Measurements from ENCODE around the gene ZCCHC17. TPM values are rescaled to one million over a fixed set of nuclear protein-coding genes. Genes with fewer than 3 reads are reported as not detected.

The ZCCHC17 gene
- total RNA-seq, 2 experiments from 2014 or later = 30.1 to 33.8 TPM

DNA sequence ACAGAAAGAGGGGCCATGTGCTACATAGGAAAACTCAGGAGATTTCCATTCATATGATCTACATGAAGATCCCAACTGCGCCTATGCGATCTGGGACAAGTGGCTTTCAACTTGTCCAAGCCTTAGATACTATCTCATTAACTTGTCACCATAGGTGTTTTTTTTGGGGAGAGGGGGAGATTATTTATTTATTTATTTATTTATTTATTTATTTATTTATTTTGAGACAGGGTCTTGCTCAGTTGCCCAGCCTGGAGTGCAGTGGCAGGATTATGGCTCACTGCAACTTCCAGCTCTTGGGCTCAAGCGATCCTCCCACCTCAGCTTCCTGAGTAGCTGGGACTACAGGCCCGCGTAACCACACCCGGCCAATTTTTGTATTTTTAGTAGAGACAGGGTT lies 64.8 kb downstream of the ZCCHC17 start:
- ChIA-PET POLR2A (no interaction called here), CTCF (ENCODE audit: unreplicated experiment) (no interaction called here)
- intact Hi-C loops (cut with micrococcal nuclease; ENCODE audit: unreplicated experiment) = no loop called here
- Histone ChIP-seq H3K9me2 (ENCODE audit: insufficient read depth, low read length) (no peaks in the 10 kb centered on the region), H3K36me3 (ENCODE audit: insufficient read depth, low read length) (peaks cover 38% of the 10 kb centered on the region; the same call in 1 of the 2 replicates), H3K4me2 (ENCODE audit: low read length) (no peak overlapping the region), H3K4me1 (ENCODE audit: insufficient read depth, low read length, poor library complexity, severe bottlenecking) (no peaks in the 10 kb centered on the region), H3K79me2 (ENCODE audit: insufficient read depth, low read depth, low read length) (no peaks in the 10 kb centered on the region), H4K20me1 (ENCODE audit: insufficient read depth, low read length) (no peaks in the 10 kb centered on the region), H3K4me3 (ENCODE audit: low read depth, low read length, poor library complexity, severe bottlenecking) (no peak overlapping the region), H3K9me3 (ENCODE audit: low read length) (no peaks in the 10 kb centered on the region), H2AFZ (ENCODE audit: low read length) (no peak overlapping the region), H3K27ac (ENCODE audit: low read depth, low read length, poor library complexity, severe bottlenecking) (no peak overlapping the region)
- no peak for TF ChIP-seq EZH2phosphoT487 (IDR thresholded peaks at IDR 0.05; ENCODE audit: borderline replicate concordance, low read depth, low read length)
- TF ChIP-seq, protein P1, sequence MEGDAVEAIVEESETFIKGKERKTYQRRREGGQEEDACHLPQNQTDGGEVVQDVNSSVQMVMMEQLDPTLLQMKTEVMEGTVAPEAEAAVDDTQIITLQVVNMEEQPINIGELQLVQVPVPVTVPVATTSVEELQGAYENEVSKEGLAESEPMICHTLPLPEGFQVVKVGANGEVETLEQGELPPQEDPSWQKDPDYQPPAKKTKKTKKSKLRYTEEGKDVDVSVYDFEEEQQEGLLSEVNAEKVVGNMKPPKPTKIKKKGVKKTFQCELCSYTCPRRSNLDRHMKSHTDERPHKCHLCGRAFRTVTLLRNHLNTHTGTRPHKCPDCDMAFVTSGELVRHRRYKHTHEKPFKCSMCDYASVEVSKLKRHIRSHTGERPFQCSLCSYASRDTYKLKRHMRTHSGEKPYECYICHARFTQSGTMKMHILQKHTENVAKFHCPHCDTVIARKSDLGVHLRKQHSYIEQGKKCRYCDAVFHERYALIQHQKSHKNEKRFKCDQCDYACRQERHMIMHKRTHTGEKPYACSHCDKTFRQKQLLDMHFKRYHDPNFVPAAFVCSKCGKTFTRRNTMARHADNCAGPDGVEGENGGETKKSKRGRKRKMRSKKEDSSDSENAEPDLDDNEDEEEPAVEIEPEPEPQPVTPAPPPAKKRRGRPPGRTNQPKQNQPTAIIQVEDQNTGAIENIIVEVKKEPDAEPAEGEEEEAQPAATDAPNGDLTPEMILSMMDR (conservative IDR thresholded peaks at IDR 0.05; ENCODE audit: low read length) = no peak
- no TSS peak for BruUV-seq (replicated peaks)
- no peak for DNase-seq (ENCODE audit: low spot score)

DNA sequence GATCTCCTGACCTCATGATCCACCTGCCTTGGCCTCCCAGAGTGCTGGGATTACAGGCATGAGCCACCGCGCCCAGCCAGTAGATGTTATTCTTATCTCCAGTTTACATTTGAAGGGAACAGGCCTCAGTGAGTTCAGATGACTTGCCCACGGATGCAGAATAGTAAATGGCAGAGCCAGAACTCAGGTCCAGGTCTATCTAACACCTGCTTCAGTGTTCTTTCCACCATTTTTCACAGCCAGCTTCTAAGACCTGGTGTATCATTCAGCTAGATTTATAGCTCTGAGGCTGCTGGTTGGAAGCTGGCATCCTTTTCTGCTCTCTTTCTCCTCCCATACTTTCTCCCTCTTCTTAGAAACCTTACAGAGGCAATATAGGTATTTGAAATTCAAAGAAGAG lies 65.2 kb downstream of the ZCCHC17 start:
- H3K79me2 ChIP-seq (ENCODE audit: insufficient read depth, low read depth, low read length) = no peaks in the 10 kb centered on the region
- POLR2A ChIA-PET = interaction anchor here (0.5 kb wide), 1 partner anchor 131 kb away, joined by 3 read pairs; no protein-coding TSS in a partner anchor
- no peak overlapping the region for H3K27ac ChIP-seq (ENCODE audit: low read depth, low read length, poor library complexity, severe bottlenecking)
- H3K4me3 ChIP-seq (ENCODE audit: low read depth, low read length, poor library complexity, severe bottlenecking) = no peak overlapping the region
- BruUV-seq (replicated peaks) = no TSS peak
- H3K4me2 ChIP-seq (ENCODE audit: low read length) = no peak overlapping the region
- TF ChIP-seq, protein P1 (conservative IDR thresholded peaks at IDR 0.05; ENCODE audit: low read length) = no peak
- no peak for TF ChIP-seq EZH2phosphoT487 (IDR thresholded peaks at IDR 0.05; ENCODE audit: borderline replicate concordance, low read depth, low read length)
- H3K36me3 ChIP-seq (ENCODE audit: insufficient read depth, low read length) = peaks cover 36% of the 10 kb centered on the region; the same call in 1 of the 2 replicates
- intact Hi-C loops (cut with micrococcal nuclease; ENCODE audit: unreplicated experiment) = no loop called here
- no peak for DNase-seq (ENCODE audit: low spot score)
- no peaks in the 10 kb centered on the region for H3K9me3 ChIP-seq (ENCODE audit: low read length)
- CTCF ChIA-PET (ENCODE audit: unreplicated experiment) = no interaction called here
- no peaks in the 10 kb centered on the region for H4K20me1 ChIP-seq (ENCODE audit: insufficient read depth, low read length)
- H2AFZ ChIP-seq (ENCODE audit: low read length) = no peak overlapping the region
- H3K9me2 ChIP-seq (ENCODE audit: insufficient read depth, low read length) = no peaks in the 10 kb centered on the region
- H3K4me1 ChIP-seq (ENCODE audit: insufficient read depth, low read length, poor library complexity, severe bottlenecking) = no peaks in the 10 kb centered on the region

DNA sequence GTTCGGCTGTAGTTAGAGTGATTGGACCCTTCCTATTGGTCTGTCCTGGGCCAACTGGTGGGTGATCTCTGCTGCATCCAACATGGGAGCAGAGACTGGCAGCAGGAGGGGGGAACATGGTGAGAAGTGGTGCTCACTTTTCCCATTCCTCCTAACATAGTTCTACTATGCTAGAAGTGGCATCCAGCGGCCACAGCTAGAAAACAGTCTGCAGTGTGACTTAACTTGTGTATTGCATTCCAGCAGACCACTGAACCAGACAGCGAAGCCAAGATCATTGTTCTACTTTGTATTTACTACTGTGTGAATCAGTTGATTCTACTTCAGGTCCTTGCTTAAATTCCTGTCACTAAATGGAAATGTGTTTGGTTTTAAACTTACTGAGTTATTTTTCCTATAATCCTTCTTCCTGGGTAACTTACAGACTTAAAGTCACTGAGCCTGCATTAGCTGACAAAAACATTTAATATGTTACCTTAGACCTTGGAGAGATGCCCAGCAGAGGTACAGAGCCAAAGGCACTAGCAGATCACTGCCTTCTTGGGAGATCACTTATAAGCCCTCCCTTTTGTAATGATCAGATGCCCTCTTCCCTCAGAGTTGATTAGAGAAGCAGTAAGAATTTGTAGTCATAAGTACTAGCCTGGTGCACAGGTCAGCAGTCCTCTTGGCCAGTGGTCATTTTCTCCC lies 67.9 kb downstream of the ZCCHC17 start:
- Histone ChIP-seq H3K4me1 (ENCODE audit: insufficient read depth, low read length, poor library complexity, severe bottlenecking) (no peaks in the 10 kb centered on the region), H3K4me3 (ENCODE audit: low read depth, low read length, poor library complexity, severe bottlenecking) (no peak overlapping the region), H3K27ac (ENCODE audit: low read depth, low read length, poor library complexity, severe bottlenecking) (no peak overlapping the region), H3K79me2 (ENCODE audit: insufficient read depth, low read depth, low read length) (no peaks in the 10 kb centered on the region), H3K4me2 (ENCODE audit: low read length) (no peak overlapping the region), H4K20me1 (ENCODE audit: insufficient read depth, low read length) (no peaks in the 10 kb centered on the region), H3K9me3 (ENCODE audit: low read length) (no peaks in the 10 kb centered on the region), H3K36me3 (ENCODE audit: insufficient read depth, low read length) (peaks cover 33% of the 10 kb centered on the region; the same call in 1 of the 2 replicates), H2AFZ (ENCODE audit: low read length) (no peak overlapping the region), H3K9me2 (ENCODE audit: insufficient read depth, low read length) (no peaks in the 10 kb centered on the region)
- intact Hi-C loops (cut with micrococcal nuclease; ENCODE audit: unreplicated experiment) = no loop called here
- no peak for TF ChIP-seq EZH2phosphoT487 (IDR thresholded peaks at IDR 0.05; ENCODE audit: borderline replicate concordance, low read depth, low read length)
- TF ChIP-seq, protein P1 (conservative IDR thresholded peaks at IDR 0.05; ENCODE audit: low read length) = no peak
- no peak for DNase-seq (ENCODE audit: low spot score)
- ChIA-PET POLR2A (no interaction called here), CTCF (ENCODE audit: unreplicated experiment) (no interaction called here)
- BruUV-seq (replicated peaks) = TSS peak; percentile 66

Measured in OCI-LY7 (cell line).